HG03103 (cell line): ENCODE measurements around the gene RAD9A.

Experiments used
- ATAC-seq: cut with Tn5 transposase; IDR thresholded peaks from one replicate; pipeline ENCODE4 v1.9.1; 2021; ENCODE audit warnings: low read depth; ENCODE audit not compliant: unreplicated experiment

The RAD9A gene

DNA sequence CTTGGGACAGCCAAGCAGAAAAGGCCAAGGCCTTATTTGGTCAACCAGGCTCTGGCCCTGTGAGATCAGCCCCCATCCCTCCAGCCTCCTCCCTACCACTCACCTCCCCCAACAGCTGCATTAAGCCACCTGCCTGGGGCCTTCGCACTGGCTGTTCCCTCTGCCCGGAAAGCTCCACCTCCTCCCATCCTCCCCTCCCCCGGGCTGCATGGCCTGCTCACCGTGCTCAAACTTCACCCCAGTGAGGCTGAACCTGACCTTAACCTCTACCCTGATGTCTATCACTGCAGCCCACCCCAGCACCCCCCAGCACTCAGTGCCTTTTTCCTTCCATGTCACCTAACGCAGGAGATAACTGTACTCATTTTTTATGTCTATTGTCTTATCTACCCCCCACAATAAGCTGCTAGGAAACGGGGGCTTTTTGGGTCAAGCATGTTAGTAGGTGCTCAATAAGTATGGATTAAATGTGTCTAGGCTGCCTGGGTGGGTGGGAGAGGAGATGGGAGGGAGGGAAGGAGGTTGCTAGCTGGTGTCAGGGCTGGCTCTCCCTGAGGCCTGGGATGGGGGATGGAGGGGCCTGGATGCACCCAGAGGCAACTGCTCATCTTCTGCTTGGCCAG, 44.8 kb downstream of the RAD9A start:
- ATAC-seq: no peak

DNA sequence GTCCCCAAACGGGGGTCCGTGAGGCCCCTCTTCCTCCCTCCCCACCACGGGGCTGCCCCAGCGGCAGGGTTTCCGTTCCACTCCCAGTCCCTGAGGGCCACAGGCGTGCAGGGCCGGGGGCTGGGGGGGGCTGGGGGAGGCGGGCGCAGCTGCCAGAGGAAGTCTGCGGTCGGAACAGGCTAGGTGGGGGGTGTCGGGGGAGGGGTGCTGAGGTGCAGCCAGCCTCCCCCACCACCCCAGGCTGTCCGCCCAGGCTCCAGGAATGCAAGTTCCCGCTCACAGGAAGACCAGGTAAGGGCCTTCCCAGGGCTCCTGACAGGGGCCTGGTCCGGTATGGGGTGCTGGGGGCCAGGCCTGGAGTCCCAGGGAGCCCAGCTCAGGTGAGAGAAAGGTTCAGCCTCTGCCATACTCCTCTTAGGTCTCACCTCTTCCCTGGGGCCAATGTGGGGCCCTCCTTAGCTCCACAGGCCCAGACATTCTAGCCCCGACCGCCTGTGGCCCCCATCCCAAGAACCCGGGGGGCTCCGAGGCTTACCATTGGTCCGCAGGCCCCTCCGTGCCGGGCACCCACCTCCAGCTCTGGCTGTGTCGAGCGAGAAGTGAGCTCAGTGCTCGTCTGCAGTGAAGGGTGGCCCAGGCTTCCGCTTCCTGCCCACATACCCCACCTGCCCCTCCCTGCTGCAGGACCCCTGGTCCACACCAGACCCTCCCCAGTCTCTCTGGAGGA, 45.5 kb downstream of the RAD9A start, which contains the start of gene PTPRCAP:
Gene PTPRCAP, minus strand, starts transcription at position 601 of the 727 bp plus-strand sequence. Its CDS starts 63 bp downstream, at position 538.
- no peak for ATAC-seq

DNA sequence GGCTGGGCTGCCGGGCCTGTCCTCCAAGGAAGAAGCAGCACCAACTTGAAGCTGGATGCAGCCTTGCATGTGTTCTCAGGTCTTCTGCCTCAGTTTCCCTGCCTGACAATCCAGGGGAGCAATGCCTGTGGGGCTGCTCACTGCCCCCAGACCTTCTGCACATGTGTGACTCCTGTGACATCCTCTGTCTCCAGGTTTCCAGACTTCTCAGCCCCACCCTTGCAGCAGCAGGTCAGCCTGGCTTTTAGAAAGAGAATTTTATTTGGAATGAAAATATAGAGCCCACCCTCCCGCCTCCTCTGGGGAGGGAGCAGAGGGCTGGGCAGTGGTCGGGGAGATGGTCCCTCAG, 46.0 kb downstream of the RAD9A start:
- ATAC-seq: no peak

DNA sequence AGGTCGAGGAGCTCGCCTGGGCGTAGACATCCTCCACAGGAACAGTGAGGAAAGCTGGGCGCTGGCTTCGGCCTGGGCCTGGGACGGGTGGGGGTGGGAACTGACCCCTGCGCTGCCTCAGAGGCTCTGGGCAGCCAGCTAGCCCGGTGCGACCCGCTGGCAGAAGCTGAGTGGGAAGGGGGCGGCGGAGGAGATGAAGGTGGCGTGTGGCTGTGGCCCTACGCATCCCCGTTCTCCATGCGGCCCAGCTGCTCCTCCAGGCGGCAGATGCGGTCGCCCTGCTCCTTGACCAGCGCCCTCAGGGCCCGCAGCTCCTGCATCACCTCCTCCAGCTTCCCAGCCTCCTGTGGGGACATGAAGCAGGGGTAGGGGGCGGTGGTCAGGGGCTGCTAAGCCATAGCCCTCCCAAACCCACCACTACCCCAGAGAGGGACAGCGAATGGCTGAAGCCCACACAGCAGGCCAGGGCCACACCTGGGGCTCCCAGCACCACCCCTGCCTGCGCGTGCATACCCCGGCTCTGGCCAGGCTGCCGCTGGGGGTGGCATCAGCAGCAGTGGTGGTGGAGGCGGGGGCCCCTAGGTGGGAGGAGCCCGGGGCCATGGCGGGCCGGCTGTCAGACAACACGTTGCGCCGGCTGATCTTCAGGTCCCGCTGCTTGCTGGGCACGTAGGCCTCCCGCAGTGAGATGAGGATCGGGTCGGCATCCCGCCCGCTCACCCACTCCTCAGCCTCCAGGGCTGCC, 46.5 kb downstream of the RAD9A start:
- no peak for ATAC-seq

DNA sequence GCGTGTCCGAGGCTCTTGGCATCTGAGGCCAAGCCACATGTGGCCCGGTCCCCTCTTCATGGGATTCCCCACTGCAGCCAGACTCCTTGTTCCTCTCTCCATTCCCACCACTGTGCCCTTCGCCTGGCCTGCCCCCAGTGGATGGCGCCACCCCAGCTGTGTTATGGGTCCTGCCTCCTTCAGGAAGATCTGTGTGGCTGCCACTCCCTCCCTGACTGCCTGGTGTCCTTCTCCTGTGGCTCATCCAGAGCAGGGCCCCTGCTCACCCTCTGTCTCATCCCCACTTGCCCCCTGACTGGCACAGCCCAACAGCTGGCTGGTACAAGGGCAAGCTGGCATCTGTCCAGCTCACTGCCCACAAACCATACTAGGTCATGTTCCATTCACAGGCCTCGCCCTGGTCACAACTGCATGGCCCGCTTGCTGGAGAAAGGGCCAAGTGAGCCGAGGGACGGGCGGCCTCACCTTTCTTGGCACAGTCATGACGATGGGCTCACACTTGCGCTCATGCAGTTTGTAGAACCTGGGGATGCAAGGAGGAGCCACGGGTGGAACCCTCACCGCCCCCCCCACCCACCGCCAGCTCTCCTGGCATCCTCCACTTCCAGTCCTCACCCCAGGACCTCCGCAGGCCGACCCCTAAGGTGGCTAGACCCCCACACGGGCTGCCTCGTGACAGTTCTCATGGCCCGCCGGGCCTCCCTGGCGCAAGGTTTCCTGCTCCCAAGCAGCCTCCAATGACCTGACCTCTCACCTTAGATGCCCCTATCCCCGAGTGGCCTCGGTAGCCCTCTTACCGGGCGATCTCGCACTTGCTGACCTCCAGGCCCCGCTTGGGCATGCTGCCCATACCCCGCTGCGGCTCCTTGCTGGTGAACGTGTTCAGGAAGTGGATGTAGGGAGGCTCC, 47.8 kb downstream of the RAD9A start:
- no peak for ATAC-seq

DNA sequence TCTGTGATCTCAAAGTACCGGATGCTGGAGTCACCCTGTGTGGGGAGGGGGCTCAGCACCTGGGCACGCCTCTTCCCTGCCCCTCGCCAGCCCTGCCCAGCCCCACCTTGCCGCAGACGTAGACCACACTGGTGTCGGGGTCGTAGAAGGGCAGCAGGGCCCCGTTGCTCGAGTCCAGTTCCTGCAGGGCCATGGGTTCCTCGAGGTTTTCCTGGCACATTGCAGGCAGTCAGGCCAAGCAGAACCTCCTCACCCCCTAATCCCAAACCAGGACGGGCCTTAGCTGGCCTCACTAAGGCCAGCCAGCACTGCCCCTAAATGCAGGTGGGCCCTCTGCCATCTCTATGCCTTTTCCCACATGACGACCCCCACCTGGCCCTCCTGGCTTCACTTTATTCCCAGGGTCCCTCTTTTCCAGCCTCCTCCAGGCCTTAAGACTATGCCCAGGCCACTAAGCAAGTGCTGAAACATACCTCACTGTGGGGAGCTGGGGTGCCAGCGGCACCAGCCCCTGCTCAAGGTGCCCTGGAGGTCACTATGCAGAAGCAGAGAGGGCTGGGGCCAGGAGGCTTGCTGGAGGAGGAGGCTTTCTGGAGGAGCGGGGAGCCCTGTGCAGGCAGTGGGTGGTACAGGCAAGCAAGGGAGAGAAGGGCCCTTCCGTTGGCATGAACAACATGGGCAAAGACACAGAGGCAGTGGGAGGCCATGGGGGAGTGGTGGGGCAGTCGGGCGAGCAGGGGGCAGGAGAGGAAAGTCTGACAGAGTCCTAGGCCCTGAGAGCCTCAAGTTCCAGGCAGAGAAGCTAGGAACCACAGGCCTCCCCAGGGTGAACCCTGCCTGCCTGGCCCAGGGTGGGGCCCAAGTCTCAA, 48.7 kb downstream of the RAD9A start:
- no peak for ATAC-seq

DNA sequence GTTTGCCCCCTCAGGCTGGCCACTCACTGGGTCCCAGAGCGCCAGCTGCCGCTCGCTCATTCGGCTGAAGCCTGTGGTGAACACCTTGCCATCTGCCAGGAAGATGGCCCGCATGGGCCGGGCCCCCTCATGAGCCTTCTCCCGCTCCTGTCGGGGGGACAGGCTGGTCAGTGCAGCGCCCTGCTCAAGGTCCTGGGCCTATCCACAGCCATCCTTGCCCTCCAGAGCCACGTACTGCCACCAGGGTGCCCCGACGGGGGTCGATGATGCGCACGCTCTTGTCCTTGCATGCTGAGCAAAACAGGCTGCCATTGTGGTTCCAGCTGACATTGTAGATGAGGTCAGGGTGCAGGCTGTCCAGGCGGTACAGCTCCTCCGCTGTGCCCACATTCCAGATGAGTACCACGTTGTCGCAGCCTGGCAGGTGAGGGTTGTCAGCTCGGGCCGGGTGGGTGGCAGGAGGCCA, 49.3 kb downstream of the RAD9A start:
- ATAC-seq: no peak

DNA sequence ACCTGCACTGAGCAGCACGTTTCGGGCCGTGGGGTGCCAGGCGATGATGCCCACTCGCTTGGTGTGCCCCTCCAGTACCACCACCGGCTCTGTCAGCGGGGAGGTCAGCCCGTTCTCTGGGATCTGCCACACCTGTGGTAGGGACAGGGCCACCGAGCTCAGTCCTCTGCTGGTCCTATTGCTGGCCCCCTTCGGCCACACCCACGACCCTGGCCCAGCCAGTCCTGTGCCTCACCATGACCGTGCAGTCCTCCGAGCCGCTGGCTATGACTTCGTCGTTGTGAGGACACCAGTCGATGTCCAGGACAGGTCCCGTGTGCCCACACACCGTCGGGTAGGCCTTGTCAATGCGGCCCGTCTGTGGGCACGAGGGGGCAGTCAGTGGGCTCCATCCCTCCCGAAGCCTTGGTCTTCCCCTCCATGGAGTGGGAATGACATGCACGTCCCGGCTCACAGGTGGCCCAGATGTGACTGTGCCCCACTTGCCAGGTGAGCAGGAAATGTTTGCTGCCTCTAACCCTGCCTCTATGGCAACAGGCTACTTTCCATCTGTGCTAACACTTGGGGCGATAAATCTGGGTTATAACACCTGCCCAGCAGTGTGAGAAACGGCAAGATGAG, 50.1 kb downstream of the RAD9A start:
- no peak for ATAC-seq

DNA sequence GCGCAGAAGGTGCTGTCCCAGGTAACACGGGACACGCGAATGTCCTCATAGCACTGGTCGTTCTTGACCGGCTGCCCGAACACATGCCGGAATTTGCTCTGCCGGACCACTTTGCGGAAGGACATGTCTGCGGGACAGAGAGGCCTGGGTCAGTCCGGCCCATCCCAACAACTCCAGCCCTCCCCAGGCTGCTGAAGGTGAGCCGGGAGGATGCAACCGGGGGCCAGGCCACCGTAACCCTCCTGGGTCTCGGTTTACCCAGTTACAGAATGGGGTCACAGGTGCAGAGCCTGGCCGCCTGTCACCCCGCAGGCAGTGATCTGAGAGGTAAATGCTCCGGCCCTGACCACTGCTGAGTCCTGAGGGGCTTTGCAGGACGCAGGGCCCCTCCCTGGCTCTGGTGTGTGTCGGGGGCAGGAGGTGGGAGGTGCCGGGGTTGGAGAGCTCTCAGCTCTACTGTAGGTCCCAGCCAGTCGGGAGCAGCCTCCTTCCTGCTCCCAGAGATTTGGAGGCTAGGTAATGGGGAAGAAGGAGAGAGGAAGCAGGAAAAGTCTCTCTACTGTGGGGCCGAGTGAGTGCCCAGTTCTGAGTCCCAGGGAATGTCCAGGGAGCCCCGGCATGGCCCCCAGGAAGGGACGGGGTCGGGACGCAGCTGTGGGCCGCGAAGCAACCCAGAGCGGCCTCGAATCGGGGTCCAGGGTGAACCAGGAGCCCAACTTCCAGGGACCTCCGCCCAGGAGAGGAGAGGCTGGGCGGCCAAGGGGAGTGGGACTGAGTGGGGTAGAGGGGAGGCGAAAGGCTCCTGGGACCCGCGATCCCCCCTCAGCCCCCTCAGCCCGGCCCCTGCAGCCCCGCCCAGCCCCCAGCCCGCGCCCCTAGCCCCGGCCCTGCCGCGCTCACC, 51.0 kb downstream of the RAD9A start:
- no peak for ATAC-seq

DNA sequence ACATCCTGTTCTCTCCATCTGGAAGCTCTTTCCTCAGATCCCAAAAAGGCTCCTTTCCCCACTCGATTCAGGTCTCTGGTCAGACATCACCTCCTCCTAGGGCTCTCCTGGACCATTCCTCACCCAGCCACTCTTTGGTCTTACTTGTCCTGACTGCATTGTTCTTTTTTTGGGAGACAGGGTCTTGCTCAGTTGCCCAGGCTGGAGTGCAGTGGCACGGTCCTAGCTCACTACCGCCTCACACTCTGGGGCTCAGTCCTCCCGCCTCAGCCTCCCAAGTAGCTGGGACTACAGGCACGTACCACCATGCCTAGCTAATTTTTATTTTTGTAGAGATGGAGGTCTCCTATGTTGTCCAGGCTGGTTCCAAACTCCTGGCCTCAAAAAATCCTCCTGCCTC, 53.7 kb downstream of the RAD9A start:
- ATAC-seq: no peak
